IPS-NIHi7 (cell line): ENCODE measurements around the gene CEBPZ.
"Not testable (repeated sequence)": the region's sequence is repeated elsewhere in the genome, so short reads cannot be mapped to it uniquely, and the experiment has no call there.

Source experiments
- DNase-seq: peaks from one replicate; pipeline ENCODE4 v3.0.0; 2012; ENCODE audit warnings: mixed read lengths; ENCODE audit errors: extremely low spot score

CEBPZ gene

GRCh38 chr2:37231241-37232130, at the start of gene CEBPZ, which contains the start of gene NDUFAF7:
Gene CEBPZ, minus strand, starts transcription at chr2:37231596. Its CDS starts 29 bp downstream, at chr2:37231567.
Gene NDUFAF7, plus strand, starts transcription at chr2:37231658. Its CDS starts 48 bp downstream, at chr2:37231706.
- DNase-seq, result peak; percentile 91

- no peak for DNase-seq
Observed at GRCh38 chr2:37276291-37276690, 44.9 kb upstream of the CEBPZ start.

GRCh38 chr2:37274359-37274965, 43.1 kb upstream of the CEBPZ start:
- DNase-seq, result no peak

GRCh38 chr2:37271376-37272067, 40.1 kb upstream of the CEBPZ start:
- peak; percentile 21 for DNase-seq

GRCh38 chr2:37268111-37268510, 36.7 kb upstream of the CEBPZ start:
- DNase-seq, result no peak

- no peak for DNase-seq
Observed at GRCh38 chr2:37267685-37268084, 36.3 kb upstream of the CEBPZ start.

- peak; percentile 14 for DNase-seq
Observed at GRCh38 chr2:37263839-37264238, 32.4 kb upstream of the CEBPZ start.

- DNase-seq, result no peak
Observed at GRCh38 chr2:37262522-37262921, 31.1 kb upstream of the CEBPZ start.

GRCh38 chr2:37250869-37251740, 19.7 kb upstream of the CEBPZ start:
- DNase-seq, result no peak

GRCh38 chr2:37246205-37246604, 14.8 kb upstream of the CEBPZ start:
- DNase-seq, result no peak

GRCh38 chr2:37244755-37245154, 13.4 kb upstream of the CEBPZ start:
- no peak for DNase-seq

- no peak for DNase-seq
Observed at GRCh38 chr2:37244017-37244416, 12.6 kb upstream of the CEBPZ start.

GRCh38 chr2:37243435-37243834, 12.0 kb upstream of the CEBPZ start:
- DNase-seq, result no peak

GRCh38 chr2:37232131-37232933, 936 bp upstream of the CEBPZ start:
- peak; percentile 41 for DNase-seq

GRCh38 chr2:37230581-37230980, 815 bp downstream of the CEBPZ start:
- DNase-seq, result peak; percentile 12

- DNase-seq, result no peak
Observed at GRCh38 chr2:37228788-37229187, 2.6 kb downstream of the CEBPZ start.

- no peak for DNase-seq
Observed at GRCh38 chr2:37226863-37227262, 4.5 kb downstream of the CEBPZ start.

- not testable (repeated sequence) for DNase-seq
Observed at GRCh38 chr2:37225129-37225528, 6.3 kb downstream of the CEBPZ start.

- DNase-seq, result no peak
Observed at GRCh38 chr2:37224063-37224462, 7.3 kb downstream of the CEBPZ start.

- DNase-seq, result no peak
Observed at GRCh38 chr2:37223131-37223530, 8.3 kb downstream of the CEBPZ start.

GRCh38 chr2:37219046-37219445, 12.3 kb downstream of the CEBPZ start:
- no peak for DNase-seq
